Fibroblast of gingiva (primary cell): ENCODE measurements around the gene OR52B6.
"Not testable (repeated sequence)": the region's sequence is repeated elsewhere in the genome, so short reads cannot be mapped to it uniquely, and the experiment has no call there.

Experiments
- DNase-seq: peaks from one replicate; pipeline ENCODE4 v3.0.0-alpha.2; 2011; ENCODE audit warnings: low read depth

Gene OR52B6, protein sequence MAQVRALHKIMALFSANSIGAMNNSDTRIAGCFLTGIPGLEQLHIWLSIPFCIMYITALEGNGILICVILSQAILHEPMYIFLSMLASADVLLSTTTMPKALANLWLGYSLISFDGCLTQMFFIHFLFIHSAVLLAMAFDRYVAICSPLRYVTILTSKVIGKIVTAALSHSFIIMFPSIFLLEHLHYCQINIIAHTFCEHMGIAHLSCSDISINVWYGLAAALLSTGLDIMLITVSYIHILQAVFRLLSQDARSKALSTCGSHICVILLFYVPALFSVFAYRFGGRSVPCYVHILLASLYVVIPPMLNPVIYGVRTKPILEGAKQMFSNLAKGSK

GRCh38 chr11:5580577-5580976 lies at the start of gene OR52B6:
Gene OR52B6, plus strand, starts transcription at chr11:5580877. Its CDS starts 0 bp downstream, at chr11:5580877.
- DNase-seq: no peak

DNA sequence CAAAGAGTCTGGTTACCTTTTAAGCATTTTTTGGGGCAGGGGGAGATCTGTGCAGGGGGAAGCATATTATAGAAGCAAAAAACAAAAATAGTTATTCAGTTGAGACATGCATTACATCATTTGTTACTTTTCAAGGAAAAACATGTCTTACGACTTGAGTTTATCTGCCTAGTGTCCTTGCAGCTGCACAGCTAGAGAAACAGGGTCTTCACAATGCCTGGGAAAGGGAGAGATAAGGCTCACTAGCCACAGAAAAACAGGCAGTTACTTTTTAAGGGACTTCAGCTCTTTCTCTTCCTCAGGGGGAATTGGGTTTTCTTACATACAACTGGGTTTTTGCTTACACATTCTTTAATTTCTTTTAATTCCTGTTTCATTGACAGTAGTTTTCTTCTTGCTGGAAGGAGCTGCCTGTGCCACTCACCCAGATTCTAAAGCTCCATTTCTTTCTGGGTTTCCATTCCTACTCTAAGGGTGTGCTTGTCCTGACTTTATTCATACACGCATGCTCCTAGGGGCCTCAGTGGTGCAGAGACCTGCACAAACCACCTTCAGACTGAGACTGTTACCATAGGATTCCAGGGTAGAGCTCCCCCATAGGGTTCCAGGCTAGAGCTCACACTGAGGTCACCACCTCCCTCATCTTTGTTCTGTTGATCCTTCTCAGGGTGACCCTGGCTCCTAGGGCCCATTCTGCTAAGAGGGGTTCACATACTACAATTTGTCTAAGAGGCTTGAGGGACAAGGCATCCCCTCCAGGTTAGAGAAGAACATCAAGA lies 49.4 kb upstream of the OR52B6 start:
- no peak for DNase-seq

GRCh38 chr11:5534046-5534445 lies 46.6 kb upstream of the OR52B6 start:
- DNase-seq: no peak

DNA sequence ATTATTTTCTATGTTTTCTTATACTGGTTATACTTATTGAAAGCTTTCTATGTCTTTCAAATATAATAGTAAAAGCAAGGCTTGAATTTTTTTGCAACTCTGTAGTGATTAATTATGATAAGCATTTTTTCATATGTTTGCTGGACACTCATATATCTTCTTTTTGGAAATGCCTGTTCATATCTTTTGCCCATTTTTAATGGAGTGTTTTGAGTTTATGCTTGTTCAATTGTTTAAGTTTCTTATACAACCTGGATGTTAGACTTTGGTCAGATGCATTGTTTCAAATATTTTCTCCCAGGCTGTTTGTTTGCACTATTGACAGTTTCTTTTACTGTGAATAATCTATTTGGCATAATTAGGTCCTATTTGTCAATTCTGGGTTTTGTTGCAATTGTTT lies 44.2 kb upstream of the OR52B6 start:
- DNase-seq: no peak

GRCh38 chr11:5541427-5541826 lies 39.2 kb upstream of the OR52B6 start:
- no peak for DNase-seq

DNA sequence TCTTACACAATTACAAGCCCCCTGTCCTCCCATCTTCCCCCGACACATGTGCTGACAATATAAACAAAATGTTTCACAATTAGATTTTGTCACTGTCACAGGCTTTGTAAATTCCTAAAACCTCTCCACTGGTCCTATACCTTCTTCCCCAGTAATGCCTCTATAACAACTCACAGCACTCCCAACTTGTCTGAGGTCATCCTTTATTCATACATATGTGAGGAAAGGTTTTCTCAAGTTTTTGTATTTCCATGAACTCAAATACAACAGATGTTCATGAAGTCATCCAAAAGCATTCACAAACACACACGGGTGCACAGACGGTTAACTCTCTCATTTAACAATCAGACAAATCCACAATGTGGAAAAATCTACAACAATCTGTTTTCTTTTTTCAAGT lies 34.2 kb upstream of the OR52B6 start:
- no peak for DNase-seq

GRCh38 chr11:5547982-5548381 lies 32.7 kb upstream of the OR52B6 start:
- DNase-seq: no peak

- DNase-seq: no peak
These were observed 32.2 kb upstream of the OR52B6 start, which contains the start of gene OR52H1 for GRCh38 chr11:5548440-5548839. Gene OR52H1, minus strand, starts transcription at chr11:5548540. Its CDS starts 3,035 bp downstream, at chr11:5545505.

DNA sequence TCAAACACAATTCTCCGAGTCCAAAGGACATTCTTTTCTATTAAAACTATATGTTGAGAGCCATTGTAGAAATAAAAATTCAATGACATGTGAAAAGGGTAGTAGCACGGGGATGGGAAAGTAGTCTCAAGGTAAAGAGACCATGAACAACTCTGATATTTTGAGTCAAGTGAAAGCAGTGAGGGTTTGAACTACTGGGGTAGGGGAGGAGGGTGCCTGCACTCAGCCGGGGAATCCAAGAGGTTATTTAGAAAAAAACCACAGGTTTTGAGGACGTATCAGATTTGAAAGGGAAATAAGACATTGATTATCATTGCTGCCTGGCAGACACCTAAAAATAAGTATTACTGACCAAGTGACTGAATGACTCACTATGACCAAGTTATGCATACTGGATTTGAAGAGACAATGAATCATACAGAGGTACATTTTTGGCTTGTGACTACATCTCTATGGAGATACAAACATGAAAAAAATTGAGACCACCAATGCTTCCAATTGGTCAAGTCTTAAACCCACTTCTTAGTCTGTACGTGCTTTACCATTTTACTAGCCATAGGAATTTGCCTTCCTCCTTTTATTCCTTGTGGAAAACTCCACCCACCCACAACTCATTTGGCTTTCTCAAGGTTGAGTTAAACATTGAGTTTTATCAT lies 30.1 kb upstream of the OR52B6 start:
- DNase-seq: peak; percentile 9

DNA sequence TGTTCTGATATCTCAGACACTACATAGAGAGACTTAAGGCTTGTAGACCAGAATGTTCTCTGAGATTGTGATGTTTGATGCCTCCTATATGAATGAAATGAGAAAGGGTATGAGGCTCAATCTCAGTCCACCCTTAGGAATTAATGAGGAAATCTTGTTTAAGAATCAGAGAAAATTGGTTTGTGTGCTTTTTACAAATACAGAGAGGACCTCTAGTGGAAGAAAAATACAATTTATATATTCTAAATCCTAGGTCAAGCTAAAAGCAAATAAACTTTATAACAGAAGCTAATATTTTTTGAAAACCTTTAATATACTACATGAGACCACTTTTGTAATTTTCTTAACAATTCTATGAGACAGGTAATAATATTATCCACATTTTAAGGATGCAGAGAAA lies 27.3 kb upstream of the OR52B6 start:
- no peak for DNase-seq

GRCh38 chr11:5556596-5557188 lies 24.0 kb upstream of the OR52B6 start:
- DNase-seq: no peak

GRCh38 chr11:5557751-5558150 lies 22.9 kb upstream of the OR52B6 start:
- no peak for DNase-seq

- no peak for DNase-seq
These were observed 16.2 kb upstream of the OR52B6 start for GRCh38 chr11:5564259-5565019.

- no peak for DNase-seq
These were observed 6.0 kb upstream of the OR52B6 start for GRCh38 chr11:5574654-5575053.

DNA sequence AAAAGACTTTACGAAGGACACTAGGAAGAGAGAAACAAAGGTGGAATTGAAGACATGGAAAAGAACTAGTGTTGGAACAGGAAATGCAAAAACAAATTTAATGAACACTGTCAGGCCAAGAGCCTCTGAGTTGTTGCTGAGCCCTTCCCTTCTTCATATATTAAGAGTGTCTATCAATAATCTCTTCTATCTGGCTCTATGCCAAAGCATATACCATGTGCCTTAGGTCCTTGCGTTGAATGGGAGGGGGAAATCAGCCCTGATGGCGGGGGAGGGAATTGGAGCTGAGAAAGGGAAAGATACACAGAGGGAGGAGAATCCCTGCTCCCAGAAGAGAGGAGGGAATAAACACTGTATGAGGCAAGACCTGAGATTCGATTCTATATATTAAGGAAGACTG lies 5.5 kb upstream of the OR52B6 start:
- DNase-seq: no peak

GRCh38 chr11:5577101-5577500 lies 3.6 kb upstream of the OR52B6 start:
- no peak for DNase-seq

GRCh38 chr11:5581014-5581413 lies 337 bp downstream of the OR52B6 start:
- DNase-seq: no peak

DNA sequence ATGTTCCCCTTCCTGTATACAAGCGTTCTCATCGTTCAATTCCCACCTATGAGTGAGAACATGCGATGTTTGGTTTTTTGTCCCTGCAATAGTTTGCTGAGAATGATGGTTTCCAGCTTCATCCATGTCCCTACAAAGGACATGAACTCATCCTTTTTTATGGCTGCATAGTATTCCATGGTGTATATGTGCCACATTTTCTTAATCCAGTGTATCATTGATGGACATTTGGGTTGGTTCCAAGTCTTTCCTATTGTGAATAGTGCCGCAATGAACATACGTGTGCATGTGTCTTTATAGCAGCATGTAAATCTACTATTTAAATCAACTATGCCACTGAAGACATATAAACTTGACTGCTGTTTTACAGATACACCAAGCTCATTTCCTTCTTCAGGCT lies 3.8 kb downstream of the OR52B6 start:
- DNase-seq: not testable (repeated sequence)

DNA sequence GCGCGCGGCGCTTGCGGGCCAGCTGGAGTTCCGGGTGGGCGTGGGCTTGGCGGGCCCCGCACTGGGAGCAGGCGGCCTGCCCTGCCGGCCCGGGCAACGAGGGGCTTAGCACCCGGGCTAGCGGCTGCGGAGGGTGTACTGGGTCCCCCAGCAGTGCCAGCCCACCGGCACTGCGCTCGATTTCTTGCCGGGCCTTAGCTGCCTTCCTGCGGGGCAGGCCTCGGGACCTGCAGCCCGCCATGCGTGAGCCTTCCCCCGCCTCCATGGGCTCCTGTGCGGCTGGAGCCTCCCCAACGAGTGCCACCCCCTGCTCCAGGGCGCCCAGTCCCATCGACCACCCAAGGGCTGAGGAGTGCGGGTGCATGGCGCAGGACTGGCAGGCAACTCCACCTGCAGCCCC lies 9.2 kb downstream of the OR52B6 start:
- not testable (repeated sequence) for DNase-seq

DNA sequence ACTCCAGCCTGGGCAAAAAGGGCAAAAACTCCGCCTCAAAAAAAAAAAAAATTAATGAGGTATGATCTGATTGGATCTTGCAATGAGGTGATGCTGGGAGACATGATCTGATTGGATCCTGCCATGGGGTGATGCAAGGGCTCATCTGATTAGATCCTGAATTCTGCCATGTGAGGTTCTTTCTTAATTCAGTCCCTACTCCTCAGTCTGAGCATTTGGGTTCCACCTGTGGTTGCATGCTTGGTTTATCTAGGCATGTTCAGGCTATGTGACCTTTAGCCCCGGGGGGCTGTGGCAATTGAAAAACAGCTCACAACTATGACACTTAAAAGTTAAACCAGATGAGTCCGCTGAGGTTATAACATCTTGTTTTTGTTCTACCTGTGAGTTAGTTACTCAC lies 10.9 kb downstream of the OR52B6 start:
- no peak for DNase-seq

GRCh38 chr11:5592615-5593014 lies 11.9 kb downstream of the OR52B6 start:
- DNase-seq: no peak

DNA sequence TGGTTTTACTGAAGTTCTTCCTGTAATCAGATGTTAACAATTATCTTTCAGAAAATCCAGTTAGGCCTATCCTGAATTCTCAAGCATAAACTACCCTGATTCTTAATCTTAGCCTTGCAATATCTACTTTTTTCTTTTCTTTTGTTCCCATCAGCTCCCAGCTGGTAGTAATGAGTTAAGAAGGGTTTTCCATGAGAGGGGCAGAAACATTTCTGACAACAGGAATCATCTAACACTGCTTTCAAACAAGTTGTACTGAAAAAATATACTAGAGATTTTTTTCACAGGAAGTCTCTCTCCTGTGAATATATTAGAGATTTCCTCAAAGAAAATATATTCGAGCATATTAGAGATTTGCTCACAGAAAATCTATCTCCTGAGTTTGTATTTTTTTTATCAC lies 12.5 kb downstream of the OR52B6 start:
- DNase-seq: no peak
